ENCODE data around the gene DST.

DNA sequence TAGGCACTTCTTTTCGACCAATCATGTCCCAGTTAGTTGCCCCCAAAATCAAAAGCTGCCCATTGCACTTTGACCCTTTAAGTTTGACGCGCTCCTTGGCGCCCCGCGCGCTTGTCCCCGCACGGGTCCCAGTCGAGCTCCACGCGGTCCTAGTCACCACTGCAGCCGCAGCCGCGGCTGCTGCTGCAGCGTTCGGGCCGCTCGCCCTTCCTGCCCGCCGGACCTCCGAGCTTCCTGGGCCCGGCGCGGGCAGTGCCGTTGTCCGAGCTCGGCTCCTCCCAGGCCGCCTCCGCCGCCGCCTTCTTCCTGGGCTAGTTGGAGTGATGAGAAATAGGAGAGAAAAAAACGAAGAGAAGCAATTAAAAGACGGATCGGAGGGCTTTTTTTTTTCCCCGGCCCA lies 209.6 kb downstream of the DST start:
- TF ChIP-seq EP300 (IDR thresholded peaks at IDR 0.05) = no peak
- TF ChIP-seq, protein P1, sequence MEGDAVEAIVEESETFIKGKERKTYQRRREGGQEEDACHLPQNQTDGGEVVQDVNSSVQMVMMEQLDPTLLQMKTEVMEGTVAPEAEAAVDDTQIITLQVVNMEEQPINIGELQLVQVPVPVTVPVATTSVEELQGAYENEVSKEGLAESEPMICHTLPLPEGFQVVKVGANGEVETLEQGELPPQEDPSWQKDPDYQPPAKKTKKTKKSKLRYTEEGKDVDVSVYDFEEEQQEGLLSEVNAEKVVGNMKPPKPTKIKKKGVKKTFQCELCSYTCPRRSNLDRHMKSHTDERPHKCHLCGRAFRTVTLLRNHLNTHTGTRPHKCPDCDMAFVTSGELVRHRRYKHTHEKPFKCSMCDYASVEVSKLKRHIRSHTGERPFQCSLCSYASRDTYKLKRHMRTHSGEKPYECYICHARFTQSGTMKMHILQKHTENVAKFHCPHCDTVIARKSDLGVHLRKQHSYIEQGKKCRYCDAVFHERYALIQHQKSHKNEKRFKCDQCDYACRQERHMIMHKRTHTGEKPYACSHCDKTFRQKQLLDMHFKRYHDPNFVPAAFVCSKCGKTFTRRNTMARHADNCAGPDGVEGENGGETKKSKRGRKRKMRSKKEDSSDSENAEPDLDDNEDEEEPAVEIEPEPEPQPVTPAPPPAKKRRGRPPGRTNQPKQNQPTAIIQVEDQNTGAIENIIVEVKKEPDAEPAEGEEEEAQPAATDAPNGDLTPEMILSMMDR (IDR thresholded peaks at IDR 0.05) = no peak
